ENCODE measurements around the gene OR10A3.

OR10A3 gene

GRCh38 chr11:7936615-7937014, 4.9 kb downstream of the OR10A3 start:
- no peak for DNase-seq

- DNase-seq, result no peak
Measured at GRCh38 chr11:7931168-7931567, 10.3 kb downstream of the OR10A3 start, which contains the start of gene OR10A6. OR10A6 (minus strand) TSS chr11:7931268; CDS start chr11:7928662, 2,606 bp downstream.

GRCh38 chr11:7927635-7928034, 13.9 kb downstream of the OR10A3 start:
- no peak for DNase-seq

- DNase-seq, result no peak
Measured at GRCh38 chr11:7924536-7924935, 17.0 kb downstream of the OR10A3 start.

GRCh38 chr11:7918141-7918540, 23.4 kb downstream of the OR10A3 start:
- DNase-seq, result no peak

DNA sequence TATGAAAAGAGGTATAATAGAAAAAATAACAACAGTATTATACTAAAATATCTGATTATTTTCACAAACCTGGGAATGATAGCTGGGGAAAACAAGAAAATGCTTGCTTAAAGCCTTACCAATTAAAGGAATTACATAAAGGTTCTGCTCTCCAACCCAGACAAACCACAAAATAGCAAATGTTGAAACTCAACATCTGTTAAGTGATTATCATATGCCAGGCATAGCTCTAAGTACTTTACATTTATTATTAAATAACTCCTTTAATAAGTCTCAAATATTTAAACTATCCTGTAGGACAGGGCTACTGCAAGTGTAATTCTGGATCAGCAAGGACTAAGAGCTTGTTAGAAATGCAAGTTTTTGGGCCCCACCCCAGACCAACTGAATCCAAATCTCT, 30.5 kb downstream of the OR10A3 start:
- no peak for DNase-seq

DNA sequence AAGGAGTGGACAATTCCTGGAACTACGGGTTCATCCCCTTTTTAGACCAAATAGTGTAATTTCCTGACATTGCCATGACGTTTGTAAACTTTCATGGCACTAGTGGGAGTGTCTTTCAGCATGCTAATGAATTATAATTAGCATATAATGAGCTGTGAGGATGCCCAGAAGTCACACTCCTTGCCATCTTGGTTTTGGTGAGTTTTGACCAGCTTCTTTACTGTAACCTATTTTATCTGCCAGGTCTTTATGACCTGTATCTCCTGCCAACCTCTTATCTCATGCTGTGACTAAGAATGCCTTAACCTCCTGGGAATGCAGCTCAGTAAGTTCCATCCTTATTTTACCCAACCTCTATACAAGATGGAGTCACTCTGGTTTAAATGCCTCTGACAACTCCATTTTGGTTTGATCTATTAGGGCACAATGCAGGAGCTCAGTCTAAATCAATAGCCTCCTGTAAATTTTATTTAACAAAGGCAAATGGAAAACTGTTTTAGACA, 31.2 kb downstream of the OR10A3 start:
- no peak for DNase-seq

- DNase-seq, result no peak
Measured at GRCh38 chr11:7909585-7910285, 31.8 kb downstream of the OR10A3 start.

- DNase-seq, result no peak
Measured at GRCh38 chr11:7907121-7907520, 34.4 kb downstream of the OR10A3 start.

DNA sequence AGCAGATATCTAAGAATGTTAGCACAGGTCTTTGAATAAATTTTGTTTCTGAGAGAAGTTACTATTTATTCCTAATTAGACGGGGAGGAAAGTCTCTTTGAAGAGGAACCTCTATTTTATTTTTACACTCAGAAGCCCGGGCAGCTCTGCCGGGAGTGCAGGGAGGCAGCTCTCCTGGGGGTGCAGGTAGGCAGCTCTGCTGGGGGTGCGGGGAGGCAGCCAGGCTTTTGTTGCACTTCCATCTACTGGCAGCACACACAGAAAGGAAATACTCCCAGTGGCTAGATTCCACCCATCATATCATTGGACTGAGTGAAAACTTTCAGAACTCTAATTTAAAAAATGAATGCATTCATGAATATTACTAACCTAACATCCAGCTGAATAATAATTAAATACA, 35.0 kb downstream of the OR10A3 start:
- DNase-seq, result no peak

- no peak for DNase-seq
Measured at GRCh38 chr11:7905961-7906429, 35.5 kb downstream of the OR10A3 start.

DNA sequence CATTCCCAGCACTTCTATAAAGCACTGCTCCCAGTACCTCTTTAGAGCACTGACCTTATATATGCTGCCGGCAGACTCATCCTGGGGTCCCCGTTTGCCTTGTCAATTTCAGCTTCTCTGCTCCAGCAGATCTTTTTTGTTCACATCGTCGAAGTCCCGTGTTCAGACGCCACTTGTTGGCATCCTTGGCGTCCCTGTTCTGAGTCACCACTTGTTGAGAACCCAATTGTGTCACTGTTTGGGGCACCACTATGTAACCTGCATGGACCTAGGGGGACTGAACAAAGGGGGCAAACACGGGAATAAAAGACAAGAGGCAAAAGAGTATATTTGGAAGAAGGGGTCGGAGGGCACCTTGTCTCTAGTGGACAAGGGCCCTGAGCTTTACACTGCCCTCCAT, 36.0 kb downstream of the OR10A3 start:
- DNase-seq, result no peak

DNA sequence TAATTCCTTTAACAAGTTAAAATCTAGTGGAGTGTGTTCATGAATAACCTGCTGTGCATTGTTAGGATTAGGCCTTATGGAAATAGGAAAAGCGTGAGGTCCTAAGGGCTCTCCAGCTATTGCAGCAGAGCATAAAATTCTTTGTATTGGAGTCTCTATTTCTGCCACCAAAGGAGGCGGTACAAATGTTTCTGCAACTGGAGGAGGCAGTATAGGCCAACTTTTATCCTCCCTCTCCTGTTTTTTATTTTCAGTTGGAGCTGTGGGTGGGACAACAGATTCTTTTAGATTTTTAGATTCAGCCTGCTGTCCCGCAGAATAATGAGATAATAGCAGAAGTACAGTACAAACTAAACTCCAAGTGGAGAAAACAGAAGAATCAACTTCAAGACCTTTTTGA, 36.6 kb downstream of the OR10A3 start:
- no peak for DNase-seq

GRCh38 chr11:7903940-7904339, 37.6 kb downstream of the OR10A3 start:
- no peak for DNase-seq

- DNase-seq, result no peak
Measured at GRCh38 chr11:7901319-7901854, 40.1 kb downstream of the OR10A3 start.

- no peak for DNase-seq
Measured at GRCh38 chr11:7900686-7901085, 40.8 kb downstream of the OR10A3 start.

DNA sequence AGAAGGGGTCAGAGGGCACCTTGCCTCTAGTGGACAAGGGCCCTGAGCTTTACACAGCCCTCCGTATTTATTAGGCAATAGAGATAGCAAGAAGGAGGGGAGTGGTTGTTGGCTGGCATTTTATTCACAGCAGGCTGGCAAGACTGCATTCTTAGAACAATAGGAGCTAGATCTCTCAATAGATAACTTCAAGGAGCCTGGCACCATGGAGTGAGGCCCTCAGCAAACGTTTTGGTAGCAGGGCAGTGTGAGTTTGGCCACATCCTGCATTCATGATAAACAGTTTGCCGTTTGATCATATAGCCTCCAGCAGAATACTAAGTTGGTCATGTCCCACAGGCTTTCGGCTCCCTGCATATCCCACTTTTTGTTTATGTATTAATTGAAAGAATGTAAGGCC, 42.1 kb downstream of the OR10A3 start:
- no peak for DNase-seq

- no peak for DNase-seq
Measured at GRCh38 chr11:7898666-7899283, 42.7 kb downstream of the OR10A3 start.

DNA sequence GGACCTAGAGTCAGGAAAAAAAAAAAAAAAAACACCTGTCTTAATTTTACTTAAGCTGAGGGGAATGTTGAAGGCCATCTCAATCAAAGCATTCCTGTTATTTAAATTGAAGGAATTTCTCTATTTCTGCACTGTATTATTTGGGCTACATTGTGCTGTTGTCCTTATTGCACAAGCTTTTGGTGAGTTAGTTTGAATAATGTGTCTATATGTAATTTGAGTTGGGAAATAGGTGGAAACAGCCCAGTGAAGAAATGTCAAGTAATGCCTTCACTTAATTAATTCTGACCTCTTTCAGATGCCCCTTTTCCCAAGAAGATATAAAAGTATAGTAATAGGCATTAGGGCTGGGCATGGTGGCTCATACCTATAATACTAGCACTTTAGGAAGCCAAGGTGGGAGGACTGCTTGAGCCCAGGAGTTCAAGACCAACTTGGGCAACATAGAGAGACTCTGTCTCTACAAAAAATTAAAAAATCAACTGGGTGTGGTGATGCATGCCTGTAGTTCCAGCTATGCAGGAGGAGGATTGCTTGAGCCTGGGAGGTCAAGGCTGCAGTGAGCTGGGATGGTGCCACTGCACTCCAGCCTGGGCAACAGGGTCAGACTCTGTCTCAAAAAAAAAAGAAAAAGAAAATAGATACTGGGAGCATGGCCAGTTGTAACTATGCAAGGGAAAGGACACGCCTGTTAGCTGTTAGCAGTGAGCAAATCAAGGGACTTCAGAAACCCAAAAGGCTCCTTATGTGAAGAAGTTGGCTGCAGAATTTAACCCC, 45.3 kb downstream of the OR10A3 start:
- DNase-seq, result no peak

GRCh38 chr11:7894251-7894650, 47.3 kb downstream of the OR10A3 start:
- DNase-seq, result no peak

DNA sequence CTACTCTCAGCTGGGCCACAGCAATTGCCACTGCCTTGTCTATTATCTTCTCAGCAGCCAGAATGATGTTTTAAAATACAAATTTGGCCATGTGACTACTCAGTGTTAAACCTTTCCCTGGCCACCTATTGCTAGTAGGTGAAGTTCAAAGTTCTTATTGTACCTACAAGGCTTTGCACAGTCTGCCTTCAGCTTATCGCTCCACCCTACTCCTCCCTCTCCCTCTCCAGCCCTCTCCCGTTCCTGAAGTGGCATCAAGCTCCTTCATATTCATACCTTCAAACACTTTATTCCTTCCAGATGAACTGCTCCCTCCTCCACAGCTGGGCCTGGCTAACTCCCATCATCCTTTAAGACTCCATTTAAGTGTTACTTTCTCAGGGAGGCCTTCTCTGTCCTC, 47.7 kb downstream of the OR10A3 start:
- no peak for DNase-seq

- no peak for DNase-seq
Measured at GRCh38 chr11:7892840-7893254, 48.7 kb downstream of the OR10A3 start.

- no peak for DNase-seq
Measured at GRCh38 chr11:7892059-7892699, 49.3 kb downstream of the OR10A3 start.
